ENCODE data around the gene C2orf68. TPM values are rescaled to one million over a fixed set of nuclear protein-coding genes. Genes with fewer than 3 reads are reported as not detected.

Gene C2orf68
- total and polyA plus RNA-seq, 2 of the 13 experiments (the other 11 are each of a cell fraction or from before 2014, with no cell fraction given) = 47.1 to 77.4 TPM

- TF ChIP-seq RAD21 (CRISPR knock-in tag; IDR thresholded peaks at IDR 0.05) (no peak; the same call in 1 of the 2 replicates), ZFP82 (CRISPR knock-in tag; IDR thresholded peaks at IDR 0.05; ENCODE audit: borderline replicate concordance) (no peak), ZNF318 (CRISPR knock-in tag; IDR thresholded peaks at IDR 0.05) (no peak), XBP1 (CRISPR knock-in tag; IDR thresholded peaks at IDR 0.05) (no peak), KDM4B (CRISPR knock-in tag; IDR thresholded peaks at IDR 0.05) (no peak), SOX6 (IDR thresholded peaks at IDR 0.05) (no peak), SOX6 (CRISPR knock-in tag; IDR thresholded peaks at IDR 0.05) (peak; percentile 69), ZNF484 (CRISPR knock-in tag; IDR thresholded peaks at IDR 0.05; ENCODE audit: borderline replicate concordance, low read depth) (no peak), LBX2 (CRISPR knock-in tag; IDR thresholded peaks at IDR 0.05; ENCODE audit: borderline replicate concordance) (no peak), HIC2 (CRISPR knock-in tag; IDR thresholded peaks at IDR 0.05; ENCODE audit: low read depth) (no peak), NFKBIZ (CRISPR knock-in tag; IDR thresholded peaks at IDR 0.05) (no peak), ZNF772 (CRISPR knock-in tag; IDR thresholded peaks at IDR 0.05) (no peak), TEAD3 (CRISPR knock-in tag; optimal IDR thresholded peaks at IDR 0.05; ENCODE audit: borderline replicate concordance) (no peak), HCFC1 (IDR thresholded peaks at IDR 0.05; ENCODE audit: low read depth, low read length) (no peak), ZBTB38 (CRISPR knock-in tag; IDR thresholded peaks at IDR 0.05) (peak; percentile 29; the same call in 1 of the 2 replicates), ZNF83 (CRISPR knock-in tag; IDR thresholded peaks at IDR 0.05; ENCODE audit: borderline replicate concordance) (peak; percentile 66; the same call in 1 of the 2 replicates)
- TF ChIP-seq, protein P1, sequence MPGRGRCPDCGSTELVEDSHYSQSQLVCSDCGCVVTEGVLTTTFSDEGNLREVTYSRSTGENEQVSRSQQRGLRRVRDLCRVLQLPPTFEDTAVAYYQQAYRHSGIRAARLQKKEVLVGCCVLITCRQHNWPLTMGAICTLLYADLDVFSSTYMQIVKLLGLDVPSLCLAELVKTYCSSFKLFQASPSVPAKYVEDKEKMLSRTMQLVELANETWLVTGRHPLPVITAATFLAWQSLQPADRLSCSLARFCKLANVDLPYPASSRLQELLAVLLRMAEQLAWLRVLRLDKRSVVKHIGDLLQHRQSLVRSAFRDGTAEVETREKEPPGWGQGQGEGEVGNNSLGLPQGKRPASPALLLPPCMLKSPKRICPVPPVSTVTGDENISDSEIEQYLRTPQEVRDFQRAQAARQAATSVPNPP (CRISPR knock-in tag; IDR thresholded peaks at IDR 0.05) = no peak
Observed at GRCh38 chr2:85589982-85590791, 21.7 kb downstream of the C2orf68 start (continued).
